Measurements from ENCODE around the gene ONECUT1.

Gene ONECUT1

GRCh38 chr15:52737720-52738119 lies 52.4 kb downstream of the ONECUT1 start:
- no peak for DNase-seq (ENCODE audit: low read depth, low spot score)

GRCh38 chr15:52735231-52736089 lies 54.7 kb downstream of the ONECUT1 start:
- H3K4me3 ChIP-seq (ENCODE audit: low read length), result no peak overlapping the region
- DNase-seq (ENCODE audit: low read depth, low spot score), result peak; percentile 72

More at GRCh38 chr15:52737720-52738119, 52.4 kb downstream of the ONECUT1 start:
- H3K4me3 ChIP-seq (ENCODE audit: low read length), result no peak overlapping the region

- no peak overlapping the region for H3K4me3 ChIP-seq (ENCODE audit: low read length)
- DNase-seq (ENCODE audit: low read depth, low spot score), result no peak
Observed at GRCh38 chr15:52734329-52734728, 55.8 kb downstream of the ONECUT1 start.

- no peak overlapping the region for H3K4me3 ChIP-seq (ENCODE audit: low read length)
- no peak for DNase-seq (ENCODE audit: low read depth, low spot score)
Observed at GRCh38 chr15:52733696-52734255, 56.4 kb downstream of the ONECUT1 start.

- H3K4me3 ChIP-seq (ENCODE audit: low read length), result no peak overlapping the region
- DNase-seq (ENCODE audit: low read depth, low spot score), result no peak
Observed at GRCh38 chr15:52733088-52733487, 57.0 kb downstream of the ONECUT1 start.

DNA sequence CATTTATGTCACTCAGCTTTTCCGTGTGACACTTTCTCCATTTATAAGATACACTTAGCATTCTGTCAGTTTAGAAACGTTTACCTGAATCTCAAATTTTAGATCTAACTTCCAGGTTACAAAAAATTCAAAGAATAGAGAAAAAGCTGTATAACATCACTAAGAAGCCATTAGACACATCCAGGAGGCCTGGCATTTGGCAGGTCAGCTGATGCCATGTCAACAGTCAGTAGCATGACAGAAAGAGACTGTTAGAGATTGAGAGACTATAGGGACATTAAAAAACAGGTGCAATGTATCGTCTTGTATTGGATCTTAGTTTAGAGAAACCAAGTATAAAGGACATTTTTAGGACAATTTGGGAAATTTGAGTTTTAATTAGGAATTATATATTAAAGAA lies 57.6 kb downstream of the ONECUT1 start:
- no peak overlapping the region for H3K4me3 ChIP-seq (ENCODE audit: low read length)
- no peak for DNase-seq (ENCODE audit: low read depth, low spot score)

- no peak overlapping the region for H3K4me3 ChIP-seq (ENCODE audit: low read length)
Observed at GRCh38 chr15:52731732-52732470, 58.2 kb downstream of the ONECUT1 start.

GRCh38 chr15:52731004-52731403 lies 59.1 kb downstream of the ONECUT1 start:
- H3K4me3 ChIP-seq (ENCODE audit: low read length), result no peak overlapping the region
- DNase-seq (ENCODE audit: low read depth, low spot score), result no peak

More at GRCh38 chr15:52731732-52732470, 58.2 kb downstream of the ONECUT1 start:
- no peak for DNase-seq (ENCODE audit: low read depth, low spot score)

DNA sequence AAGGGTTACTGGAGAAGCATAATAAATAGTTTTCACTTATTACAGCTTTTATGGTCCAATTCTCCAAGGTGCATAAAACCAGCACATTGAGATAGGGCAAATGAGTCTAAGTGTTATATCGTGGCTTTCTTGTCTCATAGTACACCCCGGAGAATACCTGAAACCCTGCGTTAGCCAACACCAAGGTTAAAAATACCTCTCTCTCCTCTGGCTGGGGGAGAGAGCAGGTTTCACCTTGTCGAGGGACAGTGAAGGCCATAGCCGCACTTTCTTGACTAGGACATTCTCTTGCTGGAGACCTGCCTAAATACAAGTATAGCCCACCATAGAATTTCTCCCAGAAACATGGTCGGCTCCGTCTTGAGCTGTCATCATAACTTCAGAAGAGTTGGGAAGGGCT lies 59.5 kb downstream of the ONECUT1 start:
- H3K4me3 ChIP-seq (ENCODE audit: low read length), result no peak overlapping the region
- DNase-seq (ENCODE audit: low read depth, low spot score), result no peak

DNA sequence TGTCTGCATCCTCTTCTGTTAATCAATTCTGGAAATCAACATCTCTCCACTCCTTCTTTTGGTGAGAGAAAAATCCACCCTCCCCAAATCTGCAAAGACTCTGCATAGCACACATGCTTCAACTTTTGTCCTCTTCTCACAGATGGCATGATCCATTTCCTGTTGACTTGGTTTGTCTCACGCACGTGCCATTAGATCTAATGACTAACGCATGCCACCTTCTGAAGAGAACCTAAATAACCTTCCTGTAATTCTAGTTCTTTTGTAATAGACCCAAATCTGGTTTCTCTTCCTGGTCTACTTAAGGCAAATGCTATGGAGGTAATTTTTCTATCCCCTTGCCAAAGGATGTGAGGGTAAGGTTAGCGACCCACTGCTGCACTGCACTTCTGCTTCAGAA lies 60.0 kb downstream of the ONECUT1 start:
- H3K4me3 ChIP-seq (ENCODE audit: low read length), result no peak overlapping the region
- peak; percentile 68 for DNase-seq (ENCODE audit: low read depth, low spot score)

GRCh38 chr15:52728899-52729298 lies 61.2 kb downstream of the ONECUT1 start:
- no peak overlapping the region for H3K4me3 ChIP-seq (ENCODE audit: low read length)
- DNase-seq (ENCODE audit: low read depth, low spot score), result no peak

DNA sequence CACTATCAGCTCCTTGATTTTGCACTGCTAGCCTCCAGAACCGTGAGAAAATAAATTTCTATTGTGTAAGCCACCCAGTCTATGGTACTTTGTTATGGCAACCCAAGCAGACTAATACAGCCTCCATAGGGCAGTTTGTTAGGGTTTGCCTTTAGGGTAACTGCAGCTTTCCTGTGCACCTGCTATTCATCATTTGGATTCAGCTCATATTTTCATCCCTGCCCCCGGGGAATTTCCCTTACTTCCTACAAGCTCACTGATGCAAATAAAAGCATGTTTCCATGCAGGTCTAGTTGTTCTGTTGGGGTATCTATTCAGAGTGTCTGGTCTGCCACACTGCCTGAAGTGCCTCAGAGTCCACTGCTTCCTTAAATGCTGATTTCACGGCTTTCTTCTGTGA lies 62.3 kb downstream of the ONECUT1 start:
- no peak overlapping the region for H3K4me3 ChIP-seq (ENCODE audit: low read length)
- DNase-seq (ENCODE audit: low read depth, low spot score), result no peak

DNA sequence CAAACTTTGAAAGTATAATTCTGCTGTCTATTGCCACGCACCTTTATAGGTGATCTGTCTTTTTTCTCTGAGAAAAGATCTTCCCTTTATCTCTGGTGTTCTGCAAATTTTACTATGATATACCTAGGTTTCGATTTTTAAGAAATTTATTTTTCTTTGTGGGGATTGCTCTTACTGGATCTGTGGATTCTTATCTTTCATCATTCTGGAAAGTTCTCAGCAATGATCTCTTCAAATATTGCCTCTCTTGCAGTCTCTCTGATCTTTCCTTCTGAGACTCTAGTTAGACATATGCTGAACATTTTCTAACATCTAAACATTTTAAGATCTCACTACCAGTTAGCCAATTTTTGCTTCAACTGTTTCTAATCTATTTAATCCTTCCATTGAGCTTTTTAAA lies 63.9 kb downstream of the ONECUT1 start:
- no peak overlapping the region for H3K4me3 ChIP-seq (ENCODE audit: low read length)
- no peak for DNase-seq (ENCODE audit: low read depth, low spot score)

GRCh38 chr15:52718551-52718950 lies 71.6 kb downstream of the ONECUT1 start:
- no peak for DNase-seq (ENCODE audit: low read depth, low spot score)
- H3K4me3 ChIP-seq (ENCODE audit: low read length), result no peak overlapping the region

- no peak overlapping the region for H3K4me3 ChIP-seq (ENCODE audit: low read length)
- DNase-seq (ENCODE audit: low read depth, low spot score), result no peak
Observed at GRCh38 chr15:52717924-52718323, 72.2 kb downstream of the ONECUT1 start.

DNA sequence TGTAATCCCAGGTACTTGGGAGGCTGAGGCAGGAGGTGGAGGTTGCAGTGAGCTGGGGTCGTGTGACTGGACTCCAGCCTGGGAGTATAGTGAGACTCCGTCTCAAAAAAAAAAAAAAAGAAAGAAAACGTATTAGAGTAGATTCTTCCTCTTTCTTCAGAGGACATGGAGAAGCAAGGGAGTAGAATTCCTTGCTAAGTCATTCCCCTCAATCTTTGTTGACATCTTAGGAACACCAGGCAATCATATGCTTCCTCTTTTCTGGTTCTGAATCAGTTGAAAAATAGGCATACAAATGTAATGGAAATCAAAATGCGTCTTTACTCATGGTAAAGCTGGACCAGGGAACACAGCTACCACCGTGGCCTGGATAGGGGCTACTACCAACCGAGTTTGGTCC lies 72.7 kb downstream of the ONECUT1 start:
- H3K4me3 ChIP-seq (ENCODE audit: low read length), result no peak overlapping the region
- no peak for DNase-seq (ENCODE audit: low read depth, low spot score)

DNA sequence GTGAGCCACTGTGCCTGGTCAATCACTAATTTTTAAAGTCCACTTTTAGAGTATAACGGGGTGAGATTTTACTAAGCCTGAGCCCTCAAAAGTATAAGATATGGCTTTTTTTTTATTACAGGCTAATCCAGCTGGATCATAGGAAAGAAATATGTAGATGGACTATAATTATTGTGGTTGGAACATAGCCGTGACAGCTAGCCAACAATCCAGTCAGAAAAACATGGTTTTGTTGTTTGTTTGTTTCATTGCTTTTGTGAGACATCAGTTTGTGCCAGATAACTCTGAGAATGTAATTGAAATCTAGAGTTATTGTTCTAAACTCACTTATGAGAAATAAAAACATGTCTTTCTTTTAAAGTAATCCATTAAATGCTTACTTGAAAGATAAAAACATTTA lies 73.6 kb downstream of the ONECUT1 start:
- no peak for DNase-seq (ENCODE audit: low read depth, low spot score)
- no peak overlapping the region for H3K4me3 ChIP-seq (ENCODE audit: low read length)

GRCh38 chr15:52715411-52715810 lies 74.7 kb downstream of the ONECUT1 start:
- DNase-seq (ENCODE audit: low read depth, low spot score), result no peak
- no peak overlapping the region for H3K4me3 ChIP-seq (ENCODE audit: low read length)

GRCh38 chr15:52714968-52715367 lies 75.2 kb downstream of the ONECUT1 start:
- DNase-seq (ENCODE audit: low read depth, low spot score), result no peak
- H3K4me3 ChIP-seq (ENCODE audit: low read length), result no peak overlapping the region

DNA sequence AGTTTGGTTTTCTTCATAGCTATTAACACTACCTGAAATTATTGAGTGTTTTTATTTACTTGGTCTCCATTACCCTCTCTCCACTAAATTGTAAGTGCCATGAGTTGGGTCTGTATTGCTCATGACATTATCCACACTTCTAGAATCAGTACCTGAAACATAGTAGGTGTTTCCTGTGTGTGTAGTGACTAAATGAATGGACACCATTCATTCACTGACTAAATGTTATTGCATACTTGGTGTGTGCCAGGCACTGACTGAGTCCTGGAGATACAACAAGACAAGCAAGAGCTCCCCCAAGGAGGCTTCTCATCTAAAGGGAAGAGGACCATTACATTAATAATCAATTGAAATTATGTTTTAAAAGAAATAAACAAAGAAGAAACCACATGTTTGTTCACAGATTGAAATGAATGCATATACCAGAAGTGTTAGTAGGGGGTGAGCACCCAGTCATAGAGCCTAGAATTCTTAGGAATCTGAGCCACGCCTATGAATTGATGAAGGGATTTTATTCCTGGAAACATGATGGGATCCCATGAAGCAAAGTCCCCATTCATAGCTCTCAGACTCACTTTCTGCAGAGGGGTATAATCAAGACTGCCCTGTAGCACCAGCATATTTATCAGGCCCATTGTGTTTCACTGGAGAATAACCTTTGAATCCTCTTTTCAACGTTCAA lies 79.3 kb downstream of the ONECUT1 start:
- no peak for DNase-seq (ENCODE audit: low read depth, low spot score)

More for the DNA sequence above, 79.3 kb downstream of the ONECUT1 start:
- no peak overlapping the region for H3K4me3 ChIP-seq (ENCODE audit: low read length)
